Peyer's patch (tissue), 4 donors: ENCODE results near the gene ACTL7B. TPM values are rescaled to one million over a fixed set of nuclear protein-coding genes. Genes with fewer than 3 reads are reported as not detected.

Experiments
- DNase-seq, 3 donors: peaks; one replicate each; pipeline ENCODE4 v3.0.0-alpha.2; 2017 to 2019
- H3K27ac ChIP-seq, 4 donors: fragments of 200-600 bp; sonication (generic); one replicate each; pipeline ENCODE4 v1.5.1; 2016 to 2019
- H3K27me3 ChIP-seq, 2 donors: fragments of 200-600 bp; sonication (generic); one replicate each; pipeline ENCODE4 v1.5.1; 2019
- H3K36me3 ChIP-seq, 3 donors: fragments of 200-600 bp; sonication (generic); one replicate each; pipeline ENCODE4 v1.5.1; 2016 to 2019
- H3K4me1 ChIP-seq, 4 donors: fragments of 200-600 bp; sonication (generic); one replicate each; pipeline ENCODE4 v1.5.1; 2016 to 2019
- H3K4me3 ChIP-seq, 4 donors: fragments of 200-600 bp; sonication (generic); 1 replicate in 3 of 4; 2 replicates in 1 of 4; pipeline ENCODE4 v1.5.1; 2016 to 2019; ENCODE audit warnings: mild to moderate bottlenecking in 1 of 4
- H3K9me3 ChIP-seq, 4 donors: fragments of 200-600 bp; sonication (generic); one replicate each; pipeline ENCODE4 v1.5.1; 2016 to 2019; ENCODE audit warnings: mild to moderate bottlenecking in 1 of 4
- POLR2A ChIP-seq, 2 donors: fragments of 450-650 bp; IDR thresholded peaks; one replicate each; pipeline ENCODE4 v1.5.1; 2017; ENCODE audit warnings: antibody characterized with exemption in 2 of 2, mild to moderate bottlenecking in 2 of 2, moderate library complexity in 2 of 2
- total RNA-seq, 4 donors: library from RNA; depleted of rRNA; stranded (reverse); fragments of >200 nt; gene quantifications; one replicate each; pipeline ENCODE4 v1.1.0, GENCODE V29; 2016
- TF ChIP-seq, protein P1 (sequence below), 6 experiments: fragments of 450-650 bp in 4 of 6; fragments of 200-600 bp in 2 of 6; sonication (generic) in 1 of 6; IDR thresholded peaks; one replicate each; pipeline ENCODE4 v1.5.1; 2017 to 2019; ENCODE audit warnings: antibody characterized with exemption in 6 of 6, mild to moderate bottlenecking in 3 of 6, moderate library complexity in 1 of 6

Gene ACTL7B
- total RNA-seq, 4 donors from 2014 or later: not detected

DNA sequence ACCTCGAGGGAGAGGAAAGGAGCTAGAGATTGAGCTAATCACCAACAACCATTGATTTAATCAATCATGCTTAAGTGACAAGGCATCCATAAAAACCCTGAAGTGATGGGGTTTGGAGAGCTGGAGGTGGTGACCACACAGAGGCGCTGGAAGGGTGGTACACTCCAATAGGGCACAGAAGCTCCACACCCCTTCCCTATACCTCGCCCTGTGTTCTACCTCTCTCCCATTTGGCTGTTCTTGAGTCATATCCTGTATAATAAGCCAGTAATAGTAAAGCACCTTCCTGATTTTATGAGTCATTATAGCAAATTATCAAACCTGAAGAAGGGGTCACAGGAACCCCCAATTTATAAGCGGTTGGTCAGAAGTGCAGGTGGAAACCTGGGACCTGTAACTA lies 18.3 kb downstream of the ACTL7B start:
- H3K36me3 ChIP-seq: no peaks in the 10 kb centered on the region
- H3K9me3 ChIP-seq: no peaks in the 10 kb centered on the region
- DNase-seq: no peak
- TF ChIP-seq, protein P1, sequence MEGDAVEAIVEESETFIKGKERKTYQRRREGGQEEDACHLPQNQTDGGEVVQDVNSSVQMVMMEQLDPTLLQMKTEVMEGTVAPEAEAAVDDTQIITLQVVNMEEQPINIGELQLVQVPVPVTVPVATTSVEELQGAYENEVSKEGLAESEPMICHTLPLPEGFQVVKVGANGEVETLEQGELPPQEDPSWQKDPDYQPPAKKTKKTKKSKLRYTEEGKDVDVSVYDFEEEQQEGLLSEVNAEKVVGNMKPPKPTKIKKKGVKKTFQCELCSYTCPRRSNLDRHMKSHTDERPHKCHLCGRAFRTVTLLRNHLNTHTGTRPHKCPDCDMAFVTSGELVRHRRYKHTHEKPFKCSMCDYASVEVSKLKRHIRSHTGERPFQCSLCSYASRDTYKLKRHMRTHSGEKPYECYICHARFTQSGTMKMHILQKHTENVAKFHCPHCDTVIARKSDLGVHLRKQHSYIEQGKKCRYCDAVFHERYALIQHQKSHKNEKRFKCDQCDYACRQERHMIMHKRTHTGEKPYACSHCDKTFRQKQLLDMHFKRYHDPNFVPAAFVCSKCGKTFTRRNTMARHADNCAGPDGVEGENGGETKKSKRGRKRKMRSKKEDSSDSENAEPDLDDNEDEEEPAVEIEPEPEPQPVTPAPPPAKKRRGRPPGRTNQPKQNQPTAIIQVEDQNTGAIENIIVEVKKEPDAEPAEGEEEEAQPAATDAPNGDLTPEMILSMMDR (IDR thresholded peaks at IDR 0.05): no peak
- no peak for TF ChIP-seq POLR2A (IDR thresholded peaks at IDR 0.05)
- no peaks in the 10 kb centered on the region for H3K4me1 ChIP-seq
- H3K4me3 ChIP-seq: no peak overlapping the region
- H3K27me3 ChIP-seq: no peaks in the 10 kb centered on the region
- H3K27ac ChIP-seq: no peak overlapping the region

DNA sequence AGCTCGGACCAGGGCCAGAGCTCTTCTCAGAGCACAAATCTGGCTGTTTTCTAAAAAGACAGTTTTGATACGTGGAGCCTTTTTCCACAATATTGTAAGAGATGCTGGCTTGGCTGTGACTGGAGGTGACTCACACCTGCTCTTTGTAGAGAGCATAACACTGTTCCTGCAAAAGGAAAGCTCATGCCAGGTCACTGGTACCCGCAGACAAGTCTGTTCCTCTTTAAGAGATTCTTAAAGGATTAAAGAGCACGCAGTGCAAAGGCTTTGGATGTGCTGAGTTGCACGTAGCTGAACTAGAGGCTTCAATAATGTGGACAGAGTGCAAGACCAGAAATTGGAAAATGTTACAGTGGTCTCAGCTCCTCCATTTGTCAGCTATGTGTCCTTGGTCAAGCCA lies 19.0 kb downstream of the ACTL7B start:
- no peaks in the 10 kb centered on the region for H3K27me3 ChIP-seq
- H3K27ac ChIP-seq: no peak overlapping the region
- no peak overlapping the region for H3K4me3 ChIP-seq
- no peaks in the 10 kb centered on the region for H3K9me3 ChIP-seq
- no peaks in the 10 kb centered on the region for H3K4me1 ChIP-seq
- TF ChIP-seq POLR2A (IDR thresholded peaks at IDR 0.05): no peak
- TF ChIP-seq, protein P1 (IDR thresholded peaks at IDR 0.05): no peak
- H3K36me3 ChIP-seq: no peaks in the 10 kb centered on the region
- DNase-seq: no peak

DNA sequence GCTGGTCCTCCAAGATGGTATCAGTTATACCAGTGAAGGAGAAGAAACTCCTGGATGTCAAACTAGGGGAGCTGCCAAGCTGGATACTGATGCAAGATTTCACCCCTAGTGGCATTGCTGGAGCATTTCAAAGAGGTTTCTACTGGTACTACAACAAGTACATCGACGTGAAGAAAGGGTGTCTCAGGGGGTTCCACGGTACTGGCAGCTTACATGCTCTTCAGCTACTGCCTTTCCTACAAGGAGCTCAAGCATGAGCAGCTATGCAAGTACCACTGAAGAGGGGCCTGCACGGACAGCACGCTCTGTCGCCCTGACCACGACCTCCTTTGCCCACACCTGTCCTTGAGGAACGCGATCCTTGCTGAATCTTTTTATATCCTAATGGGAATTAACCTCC lies 19.5 kb downstream of the ACTL7B start:
- Histone ChIP-seq H3K27me3 (no peaks in the 10 kb centered on the region), H3K4me3 (no peak overlapping the region), H3K27ac (no peak overlapping the region), H3K4me1 (no peaks in the 10 kb centered on the region), H3K36me3 (no peaks in the 10 kb centered on the region), H3K9me3 (no peaks in the 10 kb centered on the region)
- no peak for TF ChIP-seq POLR2A (IDR thresholded peaks at IDR 0.05)
- TF ChIP-seq, protein P1 (IDR thresholded peaks at IDR 0.05): no peak
- no peak for DNase-seq

DNA sequence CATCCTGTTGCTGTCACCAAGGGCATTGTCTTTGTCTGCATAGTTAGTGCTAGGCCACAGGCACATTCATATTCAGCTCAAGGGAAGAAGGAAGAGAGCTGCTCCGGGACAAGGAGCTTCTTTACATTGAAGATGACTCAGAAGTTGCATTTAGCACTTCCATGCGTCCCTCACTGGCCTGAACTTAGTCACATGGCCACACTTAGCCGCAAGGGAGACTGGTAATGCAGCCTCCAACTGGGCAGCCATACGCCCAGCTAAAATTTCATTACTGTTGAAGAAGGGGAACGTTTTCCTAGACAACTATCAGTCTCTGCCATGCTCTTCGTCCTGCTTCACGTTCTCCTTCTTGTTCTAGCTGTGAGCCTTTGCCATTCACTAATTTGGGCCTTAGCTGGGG lies 20.0 kb downstream of the ACTL7B start:
- Histone ChIP-seq H3K4me1 (no peaks in the 10 kb centered on the region), H3K4me3 (no peak overlapping the region), H3K27ac (no peak overlapping the region), H3K27me3 (no peaks in the 10 kb centered on the region), H3K9me3 (no peaks in the 10 kb centered on the region), H3K36me3 (no peaks in the 10 kb centered on the region)
- DNase-seq: no peak
- no peak for TF ChIP-seq POLR2A (IDR thresholded peaks at IDR 0.05)
- TF ChIP-seq, protein P1 (IDR thresholded peaks at IDR 0.05): no peak

DNA sequence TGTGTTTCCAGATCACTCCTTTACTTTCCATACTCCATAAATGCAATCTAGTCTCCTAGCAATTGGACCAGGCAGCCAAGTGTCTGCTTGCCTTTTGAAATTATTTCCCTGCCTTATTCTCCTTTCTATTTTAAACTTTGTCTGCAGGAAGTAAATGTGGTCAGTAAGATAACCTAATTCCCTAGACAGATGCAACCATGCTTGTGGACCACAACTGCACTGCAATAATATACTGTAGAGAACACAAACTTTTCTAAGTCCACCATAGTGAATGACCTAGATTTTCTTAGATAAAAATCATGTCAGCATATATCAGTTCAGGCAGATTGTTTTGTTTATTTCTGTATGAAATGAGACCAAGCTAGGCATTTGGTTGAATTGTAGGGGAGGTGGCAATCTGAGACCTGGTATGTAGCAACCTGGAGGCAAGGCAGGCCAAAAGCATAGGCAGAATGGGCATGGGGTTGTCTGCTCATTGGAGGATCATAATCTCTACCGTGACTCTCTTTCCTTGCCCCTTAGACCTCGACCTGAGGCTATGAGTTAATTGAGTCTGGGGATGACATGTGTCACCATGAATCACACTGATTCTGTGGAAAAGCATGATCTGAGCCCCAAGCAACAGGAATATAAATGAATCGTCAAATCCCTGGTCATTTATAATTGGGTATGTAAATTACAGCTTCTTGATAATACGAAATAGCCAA lies 20.7 kb downstream of the ACTL7B start:
- no peak for DNase-seq

More for the DNA sequence above, 20.7 kb downstream of the ACTL7B start:
- TF ChIP-seq, protein P1 (IDR thresholded peaks at IDR 0.05): no peak
- TF ChIP-seq POLR2A (IDR thresholded peaks at IDR 0.05): no peak
- no peak overlapping the region for H3K4me3 ChIP-seq
- no peaks in the 10 kb centered on the region for H3K36me3 ChIP-seq
- H3K27ac ChIP-seq: no peak overlapping the region
- no peaks in the 10 kb centered on the region for H3K27me3 ChIP-seq
- H3K4me1 ChIP-seq: no peaks in the 10 kb centered on the region
- H3K9me3 ChIP-seq: no peaks in the 10 kb centered on the region
